ENCODE measurements around the gene PLEKHO2.

Gene PLEKHO2

GRCh38 chr15:64895285-64896065 is 53.8 kb downstream of the PLEKHO2 start:
- DNase-seq: peak; percentile 68 to 90

DNA sequence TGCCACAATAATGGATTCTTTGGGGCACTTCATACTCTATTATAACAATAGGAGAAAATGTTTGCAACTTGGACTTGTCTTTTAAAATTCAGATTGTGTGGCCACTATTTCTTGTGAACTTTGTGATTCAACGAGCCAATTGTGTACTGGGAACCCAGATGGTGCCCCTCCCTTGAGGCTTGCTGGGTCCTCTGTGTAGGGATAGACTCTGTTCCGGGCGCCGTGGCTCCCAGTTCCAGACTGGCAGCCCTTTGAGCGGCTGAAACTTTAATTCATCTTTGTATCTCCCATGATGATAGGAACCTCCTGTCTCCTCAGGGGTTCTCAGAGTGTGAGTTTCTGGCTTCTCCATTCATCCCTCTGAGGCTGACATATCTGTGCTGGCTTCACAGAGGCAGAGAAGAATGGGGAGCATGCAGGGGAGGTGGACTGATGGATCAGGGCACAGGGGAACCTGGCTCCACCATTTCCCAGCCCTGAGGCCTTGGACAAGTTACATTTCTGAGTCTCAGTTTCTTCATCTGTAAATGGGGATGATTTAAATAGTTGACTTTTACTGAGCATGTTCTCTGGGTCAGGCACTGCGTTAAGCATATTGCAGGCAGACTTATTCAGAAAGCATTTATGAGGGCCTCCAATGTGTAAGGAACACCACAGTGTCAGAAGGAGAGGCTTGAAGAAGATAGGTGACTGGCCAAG is 54.8 kb downstream of the PLEKHO2 start:
- DNase-seq: no peak

GRCh38 chr15:64897345-64897985 is 55.8 kb downstream of the PLEKHO2 start:
- DNase-seq: no peak

GRCh38 chr15:64898406-64898805 is 56.7 kb downstream of the PLEKHO2 start:
- DNase-seq: no peak

DNA sequence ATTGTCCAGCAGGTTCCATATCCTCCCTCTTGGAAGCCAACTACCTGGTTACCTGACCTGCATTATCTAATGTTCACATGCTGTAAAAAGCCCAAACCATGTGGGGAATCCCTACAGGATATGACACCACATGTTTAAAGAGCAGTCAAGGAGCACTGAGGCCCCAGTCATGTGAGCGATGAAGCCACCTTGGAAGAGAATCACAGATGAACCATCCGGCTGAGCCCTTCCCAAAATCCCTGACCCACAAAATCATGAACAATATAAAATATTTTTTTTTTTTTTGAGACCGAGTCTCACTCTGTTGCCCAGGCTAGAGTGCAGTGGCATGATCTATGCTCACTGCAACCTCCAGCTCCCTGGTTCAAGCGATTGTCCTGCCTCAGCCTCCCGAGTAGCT is 59.4 kb downstream of the PLEKHO2 start:
- no peak for DNase-seq

- no peak for DNase-seq
Observed at GRCh38 chr15:64901914-64902313, 60.2 kb downstream of the PLEKHO2 start.

- no peak for DNase-seq
Observed at GRCh38 chr15:64902863-64903262, 61.1 kb downstream of the PLEKHO2 start.

- no peak for DNase-seq
Observed at GRCh38 chr15:64903326-64903950, 61.7 kb downstream of the PLEKHO2 start.

DNA sequence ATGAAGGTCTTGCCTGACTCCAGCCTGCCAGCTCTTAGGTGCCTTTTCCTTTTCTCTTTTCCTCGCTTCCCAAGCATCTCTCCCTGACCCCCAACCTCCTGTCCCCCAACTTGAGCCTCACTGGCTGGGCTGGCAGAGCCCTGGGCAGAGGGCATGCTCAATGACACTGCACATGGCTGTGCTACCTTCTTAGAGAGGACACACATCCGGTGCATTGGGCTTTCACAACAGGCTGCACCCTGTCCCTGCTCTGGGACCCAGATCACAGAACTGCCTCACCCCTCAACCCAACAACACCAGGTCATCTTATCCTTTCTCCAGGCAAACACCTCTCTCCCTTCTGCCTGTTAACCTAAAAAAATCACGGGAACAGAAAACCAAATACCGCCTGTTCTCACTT is 62.5 kb downstream of the PLEKHO2 start:
- DNase-seq: no peak

GRCh38 chr15:64905119-64905831 is 63.6 kb downstream of the PLEKHO2 start:
- DNase-seq: peak; percentile 96 to 98

DNA sequence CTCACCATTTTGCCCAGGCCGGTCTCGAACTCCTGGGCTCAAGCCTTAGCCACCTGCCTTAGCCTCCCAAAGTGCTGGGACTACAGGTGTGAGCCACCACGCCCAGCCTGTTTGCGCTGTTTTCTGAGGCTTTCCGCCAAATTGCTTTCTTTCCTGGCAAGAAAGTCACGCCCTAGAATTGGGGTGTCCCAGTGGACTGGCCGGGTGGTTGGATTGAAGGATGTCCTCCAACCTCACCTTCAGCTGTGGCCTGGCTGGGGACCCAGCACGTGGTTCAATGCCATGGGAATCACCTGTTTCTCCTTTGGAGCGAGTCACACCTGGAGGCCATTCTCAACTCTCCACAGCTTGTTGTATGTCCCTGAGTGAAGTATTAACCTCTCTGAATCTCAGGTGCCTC is 64.2 kb downstream of the PLEKHO2 start:
- no peak for DNase-seq

- DNase-seq: no peak
Observed at GRCh38 chr15:64906402-64906801, 64.7 kb downstream of the PLEKHO2 start.

DNA sequence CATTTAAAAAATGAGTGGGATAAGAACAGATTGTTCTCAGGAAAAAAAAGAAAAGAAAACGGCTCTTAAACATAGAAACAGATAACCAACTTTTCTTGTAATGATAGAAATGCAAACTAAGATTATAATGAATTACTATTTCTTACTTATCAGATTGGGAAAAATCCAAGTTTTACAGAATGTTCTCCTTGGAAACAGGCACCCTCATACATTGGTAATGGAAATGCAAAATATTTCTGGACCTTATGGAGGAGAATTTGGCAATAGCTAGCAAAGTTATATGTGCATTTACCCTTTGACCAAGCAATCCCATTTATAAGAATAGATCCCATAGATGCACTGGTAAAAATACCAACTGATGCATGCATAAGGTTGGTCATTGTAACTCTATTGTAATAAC is 66.3 kb downstream of the PLEKHO2 start:
- DNase-seq: no peak

DNA sequence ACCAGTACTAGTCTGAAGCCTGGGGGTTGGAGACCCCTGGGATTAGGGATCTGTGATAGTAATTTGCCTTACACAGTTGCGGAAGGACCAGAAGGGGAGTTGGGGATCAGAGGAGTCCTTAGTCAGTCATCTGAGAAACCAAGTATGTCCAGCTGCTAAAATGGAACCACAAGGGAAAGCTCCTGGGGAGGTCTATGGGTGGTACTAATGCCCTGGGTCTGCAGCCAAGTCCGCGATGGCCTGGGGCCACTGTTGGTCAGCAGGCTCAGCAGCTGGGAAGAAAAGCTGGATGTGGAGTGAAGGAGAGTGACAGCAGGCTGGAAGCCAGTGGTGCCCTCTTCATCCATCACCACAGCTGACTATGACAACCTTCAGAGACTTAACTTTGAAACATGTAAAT is 67.8 kb downstream of the PLEKHO2 start:
- DNase-seq: no peak

GRCh38 chr15:64911311-64912186 is 69.8 kb downstream of the PLEKHO2 start, which contains the start of gene ANKDD1A:
ANKDD1A (plus strand) TSS chr15:64911902; CDS start chr15:64911931, 29 bp downstream.
- peak; percentile 69 to 81 for DNase-seq

DNA sequence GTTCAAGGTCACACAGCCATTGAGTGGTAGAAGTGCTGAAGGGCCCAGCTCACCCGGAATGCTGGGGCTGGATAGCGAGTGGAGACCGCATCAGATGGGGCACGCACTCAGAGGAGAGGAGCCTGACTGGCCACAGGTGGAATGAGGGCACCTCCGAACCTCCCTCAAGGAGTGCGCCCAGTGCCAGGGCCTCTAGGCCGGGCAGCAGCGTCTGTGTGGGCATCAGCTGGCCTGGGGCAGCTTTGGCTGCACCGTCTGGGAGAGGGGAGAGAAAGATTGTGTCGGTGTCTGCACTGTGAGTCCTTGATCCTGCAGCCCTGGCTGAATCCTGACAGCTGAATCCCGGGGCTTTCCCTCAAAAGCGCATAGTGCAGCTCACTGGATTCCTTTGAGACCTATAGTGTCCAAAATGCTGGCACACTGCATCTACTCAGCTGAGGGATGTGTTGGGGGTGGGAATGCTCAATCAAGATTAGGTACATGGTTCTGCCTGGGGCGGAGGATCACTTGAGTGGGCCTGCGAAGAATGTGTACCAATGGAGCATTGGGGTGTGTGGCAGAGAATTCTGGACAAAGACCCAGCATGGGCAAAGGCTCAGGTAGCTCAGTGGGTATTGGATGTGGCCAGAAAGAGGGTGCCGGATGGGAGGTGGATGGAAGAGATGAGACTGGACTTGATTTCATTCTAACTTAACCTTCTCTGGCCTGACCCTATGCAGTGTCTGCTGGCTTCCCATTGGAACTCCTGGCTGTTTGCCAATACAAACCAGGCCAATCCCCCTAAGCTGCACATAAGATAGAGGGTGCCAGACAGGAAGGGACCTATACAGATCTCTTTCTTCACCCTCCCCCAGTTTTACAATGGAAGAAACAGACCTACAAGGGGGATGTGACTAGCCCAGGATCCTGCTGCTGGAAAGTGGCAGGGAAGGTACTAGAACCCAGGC is 70.9 kb downstream of the PLEKHO2 start:
- peak in 1 of 2 experiments; percentile 28 for DNase-seq

DNA sequence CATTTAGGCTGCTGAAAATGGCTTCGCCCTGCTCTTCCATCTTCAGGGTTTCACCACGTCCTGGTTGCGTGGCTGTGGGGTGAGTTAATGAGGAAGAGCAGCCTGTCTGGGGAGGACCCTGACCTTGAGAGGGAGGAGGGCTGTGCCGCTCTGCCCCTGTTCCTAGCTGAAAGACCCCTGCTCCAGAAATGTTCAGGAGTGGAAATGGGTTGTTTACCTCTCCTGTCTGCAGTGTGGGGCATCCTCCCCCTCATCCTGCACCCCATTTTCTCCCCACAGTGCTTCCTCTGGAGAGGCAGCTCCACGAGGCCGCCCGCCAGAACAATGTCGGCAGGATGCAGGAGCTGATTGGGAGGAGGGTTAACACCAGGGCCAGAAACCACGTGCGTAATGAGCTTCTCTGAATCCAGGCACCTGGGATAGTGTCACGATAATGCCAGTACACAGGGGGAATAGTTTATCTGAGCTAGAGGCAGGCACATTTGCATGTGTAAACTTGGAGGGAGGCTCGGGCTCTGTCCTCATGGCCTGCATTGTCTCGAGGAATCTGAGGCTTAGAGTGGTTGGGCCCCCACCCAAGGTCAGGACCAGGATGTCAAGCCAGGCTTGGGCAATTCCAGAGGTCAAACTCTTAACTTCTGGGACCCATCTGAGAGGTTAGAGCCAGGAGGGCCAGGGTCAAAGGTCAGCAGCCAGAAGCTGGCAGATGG is 74.0 kb downstream of the PLEKHO2 start:
- DNase-seq: no peak

- DNase-seq: no peak
Observed at GRCh38 chr15:64916365-64916764, 74.7 kb downstream of the PLEKHO2 start.

DNA sequence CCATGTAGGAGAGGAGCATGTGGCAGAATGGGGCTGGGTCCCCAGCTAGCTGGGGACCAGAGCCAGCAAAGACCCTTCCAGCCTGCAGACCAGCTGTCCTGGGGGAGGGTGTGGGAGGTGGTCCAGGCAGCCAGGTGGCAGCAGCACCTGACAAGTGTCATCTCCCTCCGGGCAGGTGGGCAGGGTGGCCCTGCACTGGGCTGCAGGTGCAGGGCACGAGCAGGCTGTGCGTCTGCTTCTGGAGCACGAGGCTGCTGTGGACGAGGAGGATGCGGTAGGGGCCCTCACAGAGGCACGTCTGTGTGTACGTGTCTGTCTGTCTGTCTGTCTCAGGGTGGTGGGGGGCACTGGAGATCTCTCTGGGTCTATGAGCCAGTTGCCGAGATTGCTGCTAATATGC is 75.5 kb downstream of the PLEKHO2 start:
- DNase-seq: no peak

All from NCI-H524 (cell line).